Heart right ventricle (tissue), 16 donors: Measurements from ENCODE around the gene CCDC91. TPM values are rescaled to one million over a fixed set of nuclear protein-coding genes. Genes with fewer than 3 reads are reported as not detected.

Source experiments
- ATAC-seq, 8 donors: fragments of 200-7000 bp; cut with Tn5 transposase; one replicate each; pipeline ENCODE4 v1.9.1; 2020; ENCODE audit warnings: mild to moderate bottlenecking in 8 of 8, moderate library complexity in 8 of 8, moderate number of reproducible peaks in 1 of 8
- DNase-seq, 2 donors: peaks; one replicate each; pipeline ENCODE4 v3.0.0-alpha.2; 2020
- H3K27ac ChIP-seq, 10 donors: fragments of 200-600 bp; sonication (generic) in 2 of 10; one replicate each; pipeline versions ENCODE4 v1.5.0 to v1.8.0; 2020 to 2022; ENCODE audit warnings: mild to moderate bottlenecking in 3 of 10
- H3K27me3 ChIP-seq, 7 donors: fragments of 200-600 bp; one replicate each; pipeline ENCODE4 v1.8.0; 2021 to 2022; ENCODE audit warnings: mild to moderate bottlenecking in 2 of 7
- H3K36me3 ChIP-seq, 9 donors: fragments of 200-600 bp; sonication (generic) in 1 of 9; one replicate each; pipeline versions ENCODE4 v1.5.0 to v1.8.0; 2020 to 2022; ENCODE audit warnings: mild to moderate bottlenecking in 2 of 9
- H3K4me1 ChIP-seq, 9 donors: fragments of 200-600 bp; sonication (generic) in 1 of 9; one replicate each; pipeline versions ENCODE4 v1.5.0 to v1.8.0; 2020 to 2022; ENCODE audit warnings: mild to moderate bottlenecking in 4 of 9
- H3K4me3 ChIP-seq, 10 donors: fragments of 200-600 bp; sonication (generic) in 2 of 10; one replicate each; pipeline versions ENCODE4 v1.5.0 to v1.8.0; 2020 to 2022; ENCODE audit warnings: mild to moderate bottlenecking in 7 of 10, moderate library complexity in 2 of 10
- H3K9me3 ChIP-seq, 11 donors: fragments of 200-600 bp in 10 of 11; sonication (generic) in 2 of 11; one replicate each; pipeline versions ENCODE4 v1.5.0 to v1.8.0; 2013 to 2022; ENCODE audit warnings: mild to moderate bottlenecking in 2 of 11, control low read depth in 1 of 11, moderate library complexity in 1 of 11
- CTCF ChIP-seq, 9 donors: fragments of 200-600 bp; sonication (generic) in 2 of 9; IDR thresholded peaks; one replicate each; pipeline versions ENCODE4 v1.5.0 to v1.8.0; 2021 to 2022; ENCODE audit warnings: antibody characterized with exemption in 9 of 9, mild to moderate bottlenecking in 5 of 9, moderate library complexity in 1 of 9
- WGBS, 2 donors: extraction: QIAGEN DNeasy Blood & Tissue Kit; methylation state at CpG; one replicate each; pipeline ENCODE4 v1.1.7; 2013; ENCODE audit warnings: inconsistent platforms in 1 of 2; 5-methylcytosine and 5-hydroxymethylcytosine counted together
- intact Hi-C, 10 donors: fragments of 100-400 bp; cut with DNase I; formaldehyde crosslinking; loops; one replicate each; pipeline versions ENCODE4 v1.11.1 to v1.14.2; 2022
- polyA plus RNA-seq, 2 donors: library from polyadenylated mRNA; stranded (reverse); fragments of 200-250 nt; gene quantifications; one replicate each; pipeline ENCODE4 v1.2.3, GENCODE V29; 2013
- total RNA-seq, 10 donors: library from RNA; stranded (reverse); fragmentation: NEBNext Ultra II Directional in 3 of 10; extraction: Animal tissue kit (Norgen Biotek cat#: 25700) in 3 of 10; gene quantifications; one replicate each; pipeline versions ENCODE4 v1.2.1 to v1.2.4, GENCODE V29; 2021 to 2023
- donor health status: Arrhythmogenic right ventricular cardiomyopathy.
- donor health status: ischemic (EF 13 %, LVEDD 7.1; RV severe dilation, severe dysfunction).
- donor health status: healthy with polysubstance abuse.
- donor health status: DM: no; HTN: yes; CAD: no.
- donor health status: DM: no; HTN: no; CAD: no.
- donor health status: ischemic (EF 25% LVEDD 6.9; RV normal size, moderate dysfunction).
- donor health status: ischemic (EF 25% LVEDD 5.7; RV mildly dilated, moderate dysfunction).
- donor health status: healthy.
- donor health status: DM: yes; HTN: yes; CAD: no.
- donor health status: Ischemic cardiomyopathy.
- donor health status: ischemic (EF 35%, LVEDD 5.7; RV mildly dilated, moderate dysfunction).
- donor health status: nonischemic (EF 11% LVEDD 7.7; RV severe dilation, severe dysfunction).
- donor health status: DM: yes; HTN: yes; CAD: no.
- donor health status: PGD.
- donor health status: ischemic (EF 29% LVEDD 5.4; RV normal size, mild dysfunction).
- donor health status: nonischemic (EF 23%, LVEDD 6.1; RV moderate dilation, normal function).

CCDC91 gene
- total and polyA plus RNA-seq, 12 donors: 20.5 to 66.4 (median 54.5) TPM

GRCh38 chr12:28216016-28216415, 25.8 kb downstream of the CCDC91 start:
- DNase-seq: no peak
- intact Hi-C loops: no loop called here
- H3K27me3 ChIP-seq: no peaks in the 10 kb centered on the region
- no peak for TF ChIP-seq CTCF (IDR thresholded peaks at IDR 0.05)
- no peak overlapping the region for H3K27ac ChIP-seq
- no peak overlapping the region for H3K4me3 ChIP-seq
- WGBS, 2 donors: 81 to 83% methylated on average over 2 of the region's 2 CpGs
- peaks cover 0 to 2% (median 0%) of the 10 kb centered on the region in 9 donors for H3K36me3 ChIP-seq
- peaks cover 0 to 17% (median 4%) of the 10 kb centered on the region in 9 donors for H3K4me1 ChIP-seq
- ATAC-seq: no peak
- peaks cover 0 to 28% (median 3%) of the 10 kb centered on the region in 11 donors for H3K9me3 ChIP-seq

- intact Hi-C loops: no loop called here
- no peak for TF ChIP-seq CTCF (IDR thresholded peaks at IDR 0.05)
- WGBS, 2 donors: 71 to 90% methylated on average over 2 of the region's 2 CpGs
- H3K36me3 ChIP-seq: no peaks in the 10 kb centered on the region
- peaks cover 0 to 28% (median 3%) of the 10 kb centered on the region in 11 donors for H3K9me3 ChIP-seq
- DNase-seq (no peak), ATAC-seq (no peak)
- H3K4me3 ChIP-seq: no peak overlapping the region
- peaks cover 0 to 17% (median 0%) of the 10 kb centered on the region in 9 donors for H3K4me1 ChIP-seq
- no peak overlapping the region for H3K27ac ChIP-seq
- H3K27me3 ChIP-seq: no peaks in the 10 kb centered on the region
Observed at GRCh38 chr12:28217805-28218204, 27.5 kb downstream of the CCDC91 start.

- WGBS, 2 donors: 51 to 100% methylated on average over 1 of the region's 1 CpG
- H3K4me3 ChIP-seq: no peak overlapping the region
- H3K27ac ChIP-seq: no peak overlapping the region
- no peak for ATAC-seq
- peaks cover 0 to 28% (median 3%) of the 10 kb centered on the region in 11 donors for H3K9me3 ChIP-seq
- H3K4me1 ChIP-seq: peaks cover 0 to 19% (median 0%) of the 10 kb centered on the region in 9 donors
- no peak for DNase-seq
- no peaks in the 10 kb centered on the region for H3K27me3 ChIP-seq
- TF ChIP-seq CTCF (IDR thresholded peaks at IDR 0.05): no peak
- intact Hi-C loops: no loop called here
- no peaks in the 10 kb centered on the region for H3K36me3 ChIP-seq
Observed at GRCh38 chr12:28218875-28219274, 28.6 kb downstream of the CCDC91 start.

- no peak overlapping the region for H3K27ac ChIP-seq
- intact Hi-C loops: no loop called here
- no peaks in the 10 kb centered on the region for H3K36me3 ChIP-seq
- peaks cover 0 to 28% (median 3%) of the 10 kb centered on the region in 11 donors for H3K9me3 ChIP-seq
- no peaks in the 10 kb centered on the region for H3K27me3 ChIP-seq
- H3K4me1 ChIP-seq: peaks cover 0 to 19% (median 0%) of the 10 kb centered on the region in 9 donors
- DNase-seq (no peak), ATAC-seq (no peak)
- no peak for TF ChIP-seq CTCF (IDR thresholded peaks at IDR 0.05)
- no peak overlapping the region for H3K4me3 ChIP-seq
Observed at GRCh38 chr12:28219827-28220226, 29.6 kb downstream of the CCDC91 start.
